ENCODE data around the gene PARD6G. TPM values are rescaled to one million over a fixed set of nuclear protein-coding genes. Genes with fewer than 3 reads are reported as not detected.
A peak's percentile ranks its signal among the peaks of the same experiment; 100 is the strongest.

The PARD6G gene
- total RNA-seq, 1 experiment from 2014 or later: 13.0 TPM

DNA sequence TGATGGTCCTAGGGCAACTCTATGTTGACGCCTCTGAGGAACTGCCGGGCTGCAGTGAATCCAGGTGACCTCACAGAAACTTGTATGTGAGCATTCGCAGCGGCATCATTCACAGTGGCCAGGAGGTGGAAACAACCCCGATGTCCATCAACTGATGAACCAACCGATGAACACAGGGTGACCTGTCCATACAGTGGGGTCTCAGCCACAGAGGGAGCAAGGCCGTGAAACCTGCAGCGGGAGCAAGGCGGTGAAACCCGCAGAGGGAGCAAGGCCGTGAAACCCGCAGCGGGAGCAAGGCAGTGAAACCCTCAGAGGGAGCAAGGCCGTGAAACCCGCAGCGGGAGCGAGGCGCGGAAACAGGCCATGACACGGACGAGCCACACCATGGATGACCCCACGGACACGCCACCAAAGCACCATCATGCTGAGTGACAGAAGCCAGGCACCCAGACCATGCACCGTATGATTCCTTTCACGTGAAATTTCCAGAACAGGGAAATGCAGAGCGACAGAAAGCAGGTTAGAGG, 63.0 kb downstream of the PARD6G start:
- ChIA-PET CTCF (interaction anchor here (0.7 kb wide), 1 partner anchor 16 kb away, joined by 3 read pairs; no protein-coding TSS in a partner anchor), POLR2A (no interaction called here)
- peaks cover 12% of the 10 kb centered on the region for H3K9me3 Mint-ChIP-seq
- no peaks in the 10 kb centered on the region for H3K27me3 Mint-ChIP-seq (ENCODE audit: low read depth)
- no peak for TF ChIP-seq SOX15 (CRISPR knock-in tag; IDR thresholded peaks at IDR 0.05)
- no peak for TF ChIP-seq E2F5 (CRISPR knock-in tag; IDR thresholded peaks at IDR 0.05)
- TF ChIP-seq EMX1 (CRISPR knock-in tag; IDR thresholded peaks at IDR 0.05): no peak
- TF ChIP-seq NR2C2 (CRISPR knock-in tag; IDR thresholded peaks at IDR 0.05): no peak
- TF ChIP-seq ESRRA (CRISPR knock-in tag; IDR thresholded peaks at IDR 0.05; ENCODE audit: borderline replicate concordance): no peak
- TF ChIP-seq, protein P1, sequence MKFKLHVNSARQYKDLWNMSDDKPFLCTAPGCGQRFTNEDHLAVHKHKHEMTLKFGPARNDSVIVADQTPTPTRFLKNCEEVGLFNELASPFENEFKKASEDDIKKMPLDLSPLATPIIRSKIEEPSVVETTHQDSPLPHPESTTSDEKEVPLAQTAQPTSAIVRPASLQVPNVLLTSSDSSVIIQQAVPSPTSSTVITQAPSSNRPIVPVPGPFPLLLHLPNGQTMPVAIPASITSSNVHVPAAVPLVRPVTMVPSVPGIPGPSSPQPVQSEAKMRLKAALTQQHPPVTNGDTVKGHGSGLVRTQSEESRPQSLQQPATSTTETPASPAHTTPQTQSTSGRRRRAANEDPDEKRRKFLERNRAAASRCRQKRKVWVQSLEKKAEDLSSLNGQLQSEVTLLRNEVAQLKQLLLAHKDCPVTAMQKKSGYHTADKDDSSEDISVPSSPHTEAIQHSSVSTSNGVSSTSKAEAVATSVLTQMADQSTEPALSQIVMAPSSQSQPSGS (CRISPR knock-in tag; IDR thresholded peaks at IDR 0.05; ENCODE audit: borderline replicate concordance, low read depth): no peak
- TF ChIP-seq ZNF263 (CRISPR knock-in tag; IDR thresholded peaks at IDR 0.05; ENCODE audit: low read depth): no peak
- H3K27ac Mint-ChIP-seq: peak overlapping the region; percentile 80; the same call in 1 of the 2 replicates
- H3K4me1 Mint-ChIP-seq: peaks cover 7% of the 10 kb centered on the region
- no peak overlapping the region for H3K4me3 Mint-ChIP-seq
- 0 out of 2 replicates have a peak, but pooled peaks cover 3% of the 10 kb centered on the region for H3K36me3 Mint-ChIP-seq
- no peak for ATAC-seq
- DNase-seq (ENCODE audit: low spot score): no peak

GRCh38 chr18:80183273-80184050, 63.9 kb downstream of the PARD6G start:
- DNase-seq (ENCODE audit: low spot score): no peak
- Mint-ChIP-seq H3K27ac (no peak overlapping the region), H3K4me3 (no peak overlapping the region), H3K27me3 (ENCODE audit: low read depth) (no peaks in the 10 kb centered on the region), H3K36me3 (0 out of 2 replicates have a peak, but pooled peaks cover 3% of the 10 kb centered on the region), H3K9me3 (peaks cover 12% of the 10 kb centered on the region), H3K4me1 (peaks cover 7% of the 10 kb centered on the region)
- no peak for TF ChIP-seq NFE2L1 (CRISPR knock-in tag; IDR thresholded peaks at IDR 0.05)
- TF ChIP-seq USF1 (CRISPR knock-in tag; IDR thresholded peaks at IDR 0.05): no peak
- TF ChIP-seq TEAD4 (CRISPR knock-in tag; IDR thresholded peaks at IDR 0.05): no peak
- TF ChIP-seq GRHL2 (CRISPR knock-in tag; IDR thresholded peaks at IDR 0.05; ENCODE audit: insufficient replicate concordance, severe bottlenecking): no peak
- POLR2A ChIA-PET: interaction anchor here (0.6 to 0.9 kb wide), 2 partner anchors 15 to 836 kb away, joined by 3 read pairs; no protein-coding TSS in a partner anchor
- ATAC-seq: no peak
- CTCF ChIA-PET: interaction anchor here (0.7 to 2.2 kb wide), 2 partner anchors 17 kb away, joined by 3 to 14 read pairs; no protein-coding TSS in a partner anchor

DNA sequence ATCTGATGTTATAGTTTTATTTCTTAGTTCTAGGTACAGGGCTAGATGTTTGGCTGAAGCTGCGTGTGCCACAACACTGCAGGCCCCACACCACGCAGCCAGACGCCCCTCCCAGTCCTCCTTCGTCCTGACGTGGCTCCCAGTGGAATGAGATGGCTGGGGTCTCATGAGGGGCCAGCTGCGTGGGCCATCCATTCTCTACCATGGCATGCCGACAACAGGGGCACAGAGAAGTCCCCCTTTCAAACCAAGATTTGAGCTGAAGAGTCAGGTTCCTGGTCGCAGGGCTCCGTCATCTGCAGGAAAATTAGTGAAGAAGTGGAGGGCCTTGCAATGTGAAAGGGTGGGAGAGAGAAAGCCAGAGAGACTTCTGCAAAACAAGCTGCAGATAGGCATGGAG, 64.5 kb downstream of the PARD6G start:
- CTCF ChIA-PET: interaction anchor here (2.2 kb wide), 1 partner anchor 17 kb away, joined by 14 read pairs; no protein-coding TSS in a partner anchor
- ATAC-seq (no peak), DNase-seq (ENCODE audit: low spot score) (no peak)
- TF ChIP-seq MYBL2 (CRISPR knock-in tag; IDR thresholded peaks at IDR 0.05): no peak
- no peak for TF ChIP-seq ZNF263 (CRISPR knock-in tag; IDR thresholded peaks at IDR 0.05; ENCODE audit: low read depth)
- TF ChIP-seq RORB (CRISPR knock-in tag; IDR thresholded peaks at IDR 0.05): no peak
- no peak for TF ChIP-seq CREB1 (CRISPR knock-in tag; IDR thresholded peaks at IDR 0.05)
- TF ChIP-seq NFATC4 (CRISPR knock-in tag; IDR thresholded peaks at IDR 0.05): no peak
- TF ChIP-seq ESRRA (CRISPR knock-in tag; IDR thresholded peaks at IDR 0.05; ENCODE audit: borderline replicate concordance): no peak
- TF ChIP-seq, protein P2, sequence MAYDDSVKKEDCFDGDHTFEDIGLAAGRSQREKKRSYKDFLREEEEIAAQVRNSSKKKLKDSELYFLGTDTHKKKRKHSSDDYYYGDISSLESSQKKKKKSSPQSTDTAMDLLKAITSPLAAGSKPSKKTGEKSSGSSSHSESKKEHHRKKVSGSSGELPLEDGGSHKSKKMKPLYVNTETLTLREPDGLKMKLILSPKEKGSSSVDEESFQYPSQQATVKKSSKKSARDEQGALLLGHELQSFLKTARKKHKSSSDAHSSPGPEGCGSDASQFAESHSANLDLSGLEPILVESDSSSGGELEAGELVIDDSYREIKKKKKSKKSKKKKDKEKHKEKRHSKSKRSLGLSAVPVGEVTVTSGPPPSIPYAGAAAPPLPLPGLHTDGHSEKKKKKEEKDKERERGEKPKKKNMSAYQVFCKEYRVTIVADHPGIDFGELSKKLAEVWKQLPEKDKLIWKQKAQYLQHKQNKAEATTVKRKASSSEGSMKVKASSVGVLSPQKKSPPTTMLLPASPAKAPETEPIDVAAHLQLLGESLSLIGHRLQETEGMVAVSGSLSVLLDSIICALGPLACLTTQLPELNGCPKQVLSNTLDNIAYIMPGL (CRISPR knock-in tag; IDR thresholded peaks at IDR 0.05): no peak
- no peak for TF ChIP-seq ZNF423 (CRISPR knock-in tag; IDR thresholded peaks at IDR 0.05)
- no peak for TF ChIP-seq NR3C1 (CRISPR knock-in tag; conservative IDR thresholded peaks at IDR 0.05; ENCODE audit: low read depth)
- TF ChIP-seq USF2 (CRISPR knock-in tag; IDR thresholded peaks at IDR 0.05): no peak
- no peaks in the 10 kb centered on the region for H3K27me3 Mint-ChIP-seq (ENCODE audit: low read depth)
- 0 out of 2 replicates have a peak, but pooled peaks cover 3% of the 10 kb centered on the region for H3K36me3 Mint-ChIP-seq
- no peak overlapping the region for H3K4me3 Mint-ChIP-seq
- H3K27ac Mint-ChIP-seq: no peak overlapping the region
- H3K9me3 Mint-ChIP-seq: peaks cover 12% of the 10 kb centered on the region
- POLR2A ChIA-PET: interaction anchor here (0.9 kb wide), 1 partner anchor 14 kb away, joined by 3 read pairs; no protein-coding TSS in a partner anchor
- peaks cover 7% of the 10 kb centered on the region for H3K4me1 Mint-ChIP-seq
